Type B pancreatic cell (in vitro differentiated cells): Measurements from ENCODE around the gene PRKCE. TPM values are rescaled to one million over a fixed set of nuclear protein-coding genes. Genes with fewer than 3 reads are reported as not detected.

Experiments used
- DNase-seq: peaks from one replicate; pipeline ENCODE4 v3.0.0; 2021; ENCODE audit warnings: mixed read lengths; ENCODE audit not compliant: unreplicated experiment; ENCODE audit errors: extremely low spot score
- H3K27ac Mint-ChIP-seq: 2 replicates; pipeline ENCODE4 v1.8.0; 2021; ENCODE audit warnings: mild to moderate bottlenecking, mixed read lengths
- H3K27me3 Mint-ChIP-seq: 2 replicates; pipeline ENCODE4 v1.8.0; 2021; ENCODE audit warnings: mixed read lengths
- H3K36me3 Mint-ChIP-seq: 2 replicates; pipeline ENCODE4 v1.8.0; 2021; ENCODE audit warnings: mixed read lengths
- H3K4me1 Mint-ChIP-seq: one replicate; pipeline ENCODE4 v1.8.0; 2021; ENCODE audit warnings: mixed read lengths; ENCODE audit not compliant: unreplicated experiment
- H3K4me3 Mint-ChIP-seq: 2 replicates; pipeline ENCODE4 v1.8.0; 2021; ENCODE audit warnings: mild to moderate bottlenecking, mixed read lengths
- H3K9me3 Mint-ChIP-seq: 2 replicates; pipeline ENCODE4 v1.8.0; 2021; ENCODE audit warnings: mixed read lengths
- CTCF ChIP-seq: fragments of 200-600 bp; sonication (generic); conservative IDR thresholded peaks from 2 replicates; pipeline ENCODE4 v1.5.0; 2021; ENCODE audit warnings: antibody characterized with exemption, mild to moderate bottlenecking
- total RNA-seq: library from RNA; stranded (reverse); gene quantifications from 2 replicates; pipeline ENCODE4 v1.2.1, GENCODE V29; 2021; ENCODE audit warnings: low replicate concordance

The PRKCE gene
- total RNA-seq, 1 donor from 2014 or later: 21.2 TPM

GRCh38 chr2:46073540-46074046 is 422.1 kb downstream of the PRKCE start:
- no peaks in the 10 kb centered on the region for H3K9me3 Mint-ChIP-seq
- no peak overlapping the region for H3K4me3 Mint-ChIP-seq
- H3K36me3 Mint-ChIP-seq: peaks cover 3% of the 10 kb centered on the region
- no peak for DNase-seq
- no peaks in the 10 kb centered on the region for H3K27me3 Mint-ChIP-seq
- no peak for TF ChIP-seq CTCF
- H3K27ac Mint-ChIP-seq: peak overlapping the region; percentile 66
- H3K4me1 Mint-ChIP-seq: peaks cover 6% of the 10 kb centered on the region

- no peaks in the 10 kb centered on the region for H3K9me3 Mint-ChIP-seq
- DNase-seq: no peak
- H3K4me3 Mint-ChIP-seq: no peak overlapping the region
- H3K27ac Mint-ChIP-seq: no peak overlapping the region
- H3K4me1 Mint-ChIP-seq: peaks cover 6% of the 10 kb centered on the region
- no peak for TF ChIP-seq CTCF
- H3K27me3 Mint-ChIP-seq: no peaks in the 10 kb centered on the region
- H3K36me3 Mint-ChIP-seq: peaks cover 3% of the 10 kb centered on the region
Measured at GRCh38 chr2:46074501-46074900, 423.0 kb downstream of the PRKCE start.

GRCh38 chr2:46075848-46076247 is 424.4 kb downstream of the PRKCE start:
- no peak for TF ChIP-seq CTCF
- no peak for DNase-seq
- H3K27me3 Mint-ChIP-seq: no peaks in the 10 kb centered on the region

GRCh38 chr2:46076251-46076650 is 424.8 kb downstream of the PRKCE start:
- DNase-seq: no peak
- Mint-ChIP-seq H3K9me3 (no peaks in the 10 kb centered on the region), H3K4me1 (peaks cover 6% of the 10 kb centered on the region), H3K4me3 (no peak overlapping the region), H3K27me3 (no peaks in the 10 kb centered on the region), H3K36me3 (peaks cover 3% of the 10 kb centered on the region), H3K27ac (no peak overlapping the region)
- TF ChIP-seq CTCF: no peak

More at GRCh38 chr2:46075848-46076247, 424.4 kb downstream of the PRKCE start:
- Mint-ChIP-seq H3K27ac (no peak overlapping the region), H3K36me3 (peaks cover 3% of the 10 kb centered on the region), H3K4me1 (peaks cover 6% of the 10 kb centered on the region), H3K4me3 (no peak overlapping the region), H3K9me3 (no peaks in the 10 kb centered on the region)

- Mint-ChIP-seq H3K4me3 (no peak overlapping the region), H3K9me3 (no peaks in the 10 kb centered on the region), H3K27me3 (no peaks in the 10 kb centered on the region), H3K4me1 (peaks cover 6% of the 10 kb centered on the region), H3K27ac (no peak overlapping the region), H3K36me3 (peaks cover 3% of the 10 kb centered on the region)
- no peak for DNase-seq
- TF ChIP-seq CTCF: no peak
Measured at GRCh38 chr2:46076875-46077274, 425.4 kb downstream of the PRKCE start.
